ENCODE measurements around the gene STX8.

Gene STX8

DNA sequence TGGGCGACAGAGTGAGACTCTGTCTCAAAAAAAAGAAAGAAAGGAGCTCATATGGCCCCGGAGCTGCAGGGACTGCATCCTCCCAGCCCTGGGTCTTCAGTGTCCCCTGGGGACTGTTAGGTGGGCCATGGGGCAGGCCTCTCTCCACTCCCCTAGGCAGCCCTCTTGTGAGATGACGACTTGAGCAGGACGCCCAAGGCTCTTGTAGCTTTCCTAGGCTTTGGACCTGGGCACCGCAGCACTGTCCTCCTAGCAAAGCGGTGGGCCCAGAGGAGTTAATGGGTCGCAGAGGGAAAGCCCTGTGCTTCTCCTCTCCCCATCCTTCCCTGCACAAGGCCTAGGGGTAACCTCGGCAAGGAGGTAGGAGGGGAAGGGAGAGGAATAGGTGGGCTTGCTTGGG is 352.1 kb downstream of the STX8 start:
- H3K9me3 ChIP-seq: no peaks in the 10 kb centered on the region
- H3K27ac ChIP-seq: no peak overlapping the region
- no peak overlapping the region for H3K4me3 ChIP-seq
- H3K36me3 ChIP-seq: peaks cover 0 to 7% (median 5%) of the 10 kb centered on the region in 3 donors
- intact Hi-C loops (cut with DNase I; ENCODE audit: low total_unique reads): no loop called here
- no peaks in the 10 kb centered on the region for H3K27me3 ChIP-seq
- TF ChIP-seq, protein P1, sequence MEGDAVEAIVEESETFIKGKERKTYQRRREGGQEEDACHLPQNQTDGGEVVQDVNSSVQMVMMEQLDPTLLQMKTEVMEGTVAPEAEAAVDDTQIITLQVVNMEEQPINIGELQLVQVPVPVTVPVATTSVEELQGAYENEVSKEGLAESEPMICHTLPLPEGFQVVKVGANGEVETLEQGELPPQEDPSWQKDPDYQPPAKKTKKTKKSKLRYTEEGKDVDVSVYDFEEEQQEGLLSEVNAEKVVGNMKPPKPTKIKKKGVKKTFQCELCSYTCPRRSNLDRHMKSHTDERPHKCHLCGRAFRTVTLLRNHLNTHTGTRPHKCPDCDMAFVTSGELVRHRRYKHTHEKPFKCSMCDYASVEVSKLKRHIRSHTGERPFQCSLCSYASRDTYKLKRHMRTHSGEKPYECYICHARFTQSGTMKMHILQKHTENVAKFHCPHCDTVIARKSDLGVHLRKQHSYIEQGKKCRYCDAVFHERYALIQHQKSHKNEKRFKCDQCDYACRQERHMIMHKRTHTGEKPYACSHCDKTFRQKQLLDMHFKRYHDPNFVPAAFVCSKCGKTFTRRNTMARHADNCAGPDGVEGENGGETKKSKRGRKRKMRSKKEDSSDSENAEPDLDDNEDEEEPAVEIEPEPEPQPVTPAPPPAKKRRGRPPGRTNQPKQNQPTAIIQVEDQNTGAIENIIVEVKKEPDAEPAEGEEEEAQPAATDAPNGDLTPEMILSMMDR (IDR thresholded peaks at IDR 0.05): no peak
- DNase-seq: no peak
- H3K4me1 ChIP-seq: peaks cover 0 to 10% (median 7%) of the 10 kb centered on the region in 4 donors

DNA sequence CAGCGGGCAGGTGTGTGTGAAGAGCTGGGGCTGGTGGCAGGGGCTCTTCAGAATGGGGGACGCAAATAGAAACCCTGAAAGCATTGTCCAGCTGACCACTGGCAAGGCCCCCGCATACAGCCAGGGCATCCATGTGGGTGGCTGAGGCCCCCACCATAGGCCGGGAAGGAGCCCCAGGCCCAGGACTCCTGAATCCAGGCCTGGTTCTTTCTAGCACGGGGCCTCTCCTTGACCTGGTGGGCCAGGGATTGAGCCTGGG is 353.8 kb downstream of the STX8 start:
- Histone ChIP-seq H3K27ac (no peak overlapping the region), H3K4me1 (peaks cover 0 to 16% (median 7%) of the 10 kb centered on the region in 4 donors), H3K36me3 (peaks cover 0 to 7% (median 5%) of the 10 kb centered on the region in 3 donors), H3K27me3 (no peaks in the 10 kb centered on the region), H3K4me3 (no peak overlapping the region), H3K9me3 (no peaks in the 10 kb centered on the region)
- intact Hi-C loops (cut with DNase I; ENCODE audit: low total_unique reads): no loop called here
- DNase-seq: no peak
- TF ChIP-seq, protein P1 (IDR thresholded peaks at IDR 0.05): no peak

DNA sequence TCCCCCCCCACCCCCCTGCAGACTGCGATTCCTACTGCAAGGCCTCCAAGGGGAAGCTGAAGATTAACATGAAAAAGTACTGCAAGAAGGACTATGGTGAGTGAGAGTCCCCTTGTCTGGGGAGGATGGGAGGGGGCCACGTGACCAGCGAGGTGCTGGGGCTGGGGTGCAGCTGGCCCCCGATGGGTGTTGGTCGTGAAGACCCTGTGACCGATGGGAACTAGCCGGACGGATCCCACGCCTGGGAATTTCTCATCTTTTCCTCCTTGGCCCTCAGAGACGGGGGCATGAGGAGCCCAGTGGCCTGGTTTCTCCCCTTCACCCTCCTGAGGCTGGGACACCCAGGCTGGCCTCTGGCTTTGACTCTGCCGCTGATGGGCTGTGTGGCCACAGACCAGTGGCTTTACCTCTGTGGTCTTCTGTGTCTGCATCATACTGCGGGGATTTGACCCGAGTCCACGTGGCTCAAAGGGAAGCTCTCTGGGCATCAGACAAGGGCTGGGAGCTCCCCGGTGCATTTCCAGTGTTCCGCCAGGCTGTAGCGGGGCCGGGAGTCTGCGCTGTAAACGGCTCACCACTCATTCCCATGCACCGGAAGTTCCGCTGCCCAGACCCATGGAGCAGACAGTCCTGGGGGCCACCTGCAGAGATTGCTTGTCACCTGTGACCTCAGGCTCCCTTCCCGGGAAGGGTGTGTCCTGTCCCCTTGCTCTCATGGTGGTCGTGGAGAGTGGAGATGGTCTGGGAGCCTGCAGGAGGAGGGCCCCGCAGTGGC is 354.3 kb downstream of the STX8 start:
- TF ChIP-seq, protein P1 (IDR thresholded peaks at IDR 0.05): no peak
- Histone ChIP-seq H3K4me1 (peaks cover 0 to 19% (median 8%) of the 10 kb centered on the region in 4 donors), H3K9me3 (no peaks in the 10 kb centered on the region), H3K4me3 (no peak overlapping the region), H3K36me3 (peaks cover 0 to 7% (median 5%) of the 10 kb centered on the region in 3 donors), H3K27me3 (no peaks in the 10 kb centered on the region), H3K27ac (no peak overlapping the region)
- DNase-seq: no peak
- intact Hi-C loops (cut with DNase I; ENCODE audit: low total_unique reads): no loop called here

DNA sequence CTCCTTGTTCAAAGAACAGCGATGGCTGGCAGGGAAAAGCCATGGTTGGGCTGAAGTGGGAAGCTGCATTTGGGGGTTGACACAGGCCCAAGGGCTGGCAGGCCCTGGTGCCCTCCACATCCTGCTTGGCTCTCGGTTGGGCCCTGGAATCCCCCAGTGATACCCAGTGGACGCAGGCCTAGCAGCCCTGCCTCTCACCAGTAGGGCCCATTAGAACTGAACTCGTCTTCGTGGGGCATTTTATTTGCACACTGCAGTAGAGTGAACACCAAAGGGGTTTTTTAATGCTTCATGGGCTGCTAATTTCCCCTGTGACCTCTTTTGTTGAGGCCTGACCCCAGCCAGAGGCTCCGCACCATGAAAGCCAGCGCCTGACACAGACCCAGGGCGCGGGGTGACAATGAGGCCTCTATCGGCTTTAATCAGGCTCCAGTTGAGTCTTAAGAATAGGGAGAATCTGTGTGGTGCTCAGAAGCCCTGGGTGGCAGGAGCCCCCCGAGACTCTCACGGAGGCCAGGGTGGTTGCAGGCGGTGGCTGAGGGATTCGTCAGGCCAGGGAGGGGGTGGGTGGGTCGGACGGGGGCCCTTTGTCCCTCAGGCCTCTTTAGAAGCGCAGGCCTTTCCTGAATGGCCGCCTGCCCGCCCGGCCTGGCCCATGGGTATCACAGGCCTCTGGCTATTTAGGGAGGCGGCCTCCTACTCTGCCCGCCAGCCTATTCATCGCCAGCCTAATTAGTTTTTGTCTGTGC is 355.0 kb downstream of the STX8 start:
- H3K4me3 ChIP-seq: no peak overlapping the region
- TF ChIP-seq, protein P1 (IDR thresholded peaks at IDR 0.05): no peak
- DNase-seq: no peak
- peaks cover 0 to 19% (median 8%) of the 10 kb centered on the region in 4 donors for H3K4me1 ChIP-seq
- intact Hi-C loops (cut with DNase I; ENCODE audit: low total_unique reads): no loop called here
- no peaks in the 10 kb centered on the region for H3K27me3 ChIP-seq
- H3K36me3 ChIP-seq: peaks cover 5 to 8% (median 7%) of the 10 kb centered on the region in 3 donors
- H3K27ac ChIP-seq: no peak overlapping the region
- peaks cover 0 to under 1% (median 0%) of the 10 kb centered on the region in 3 donors for H3K9me3 ChIP-seq

DNA sequence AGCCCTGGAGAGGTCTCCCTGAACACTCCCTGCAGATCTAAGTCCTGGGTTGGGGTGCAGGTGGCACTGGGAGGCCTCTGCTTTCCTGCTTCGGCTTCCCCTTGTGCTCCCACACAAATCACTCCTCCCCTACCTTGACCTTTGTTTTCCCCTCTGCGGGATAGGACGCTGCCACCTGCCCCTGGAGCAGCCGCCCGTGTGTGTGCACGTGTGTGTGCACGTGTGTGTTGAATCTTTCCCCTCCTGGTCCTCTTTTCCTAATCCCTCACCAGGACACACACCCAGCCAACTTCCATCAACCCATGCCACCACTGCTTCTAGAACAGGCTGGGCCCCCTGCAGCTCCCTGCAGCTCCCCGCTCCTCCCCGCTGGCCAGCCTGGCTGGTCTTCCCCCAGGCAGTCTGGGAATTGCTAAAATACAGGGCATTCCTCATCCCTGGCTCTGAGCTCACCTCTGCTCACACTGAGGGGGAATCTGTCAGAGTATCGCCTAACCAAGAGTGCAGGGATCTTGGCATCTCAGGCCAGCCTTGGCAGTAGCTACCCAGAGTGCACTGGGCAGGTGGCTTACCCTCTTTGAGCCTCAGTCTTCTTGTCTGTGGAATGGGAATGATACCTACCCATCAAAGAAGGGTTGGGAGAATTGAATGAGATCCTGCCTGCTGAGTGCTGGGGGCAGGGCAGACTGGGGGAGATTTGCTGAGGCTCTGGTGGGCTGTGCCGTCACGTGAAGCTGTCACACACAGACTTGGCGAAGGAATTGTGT is 355.8 kb downstream of the STX8 start:
- DNase-seq: no peak
- Histone ChIP-seq H3K9me3 (peaks cover 0 to 5% (median 0%) of the 10 kb centered on the region in 3 donors), H3K36me3 (peaks cover 5 to 12% (median 7%) of the 10 kb centered on the region in 3 donors), H3K27ac (no peak overlapping the region), H3K4me1 (peaks cover 0 to 19% (median 8%) of the 10 kb centered on the region in 4 donors), H3K4me3 (no peak overlapping the region), H3K27me3 (no peaks in the 10 kb centered on the region)
- TF ChIP-seq, protein P1 (IDR thresholded peaks at IDR 0.05): no peak
- intact Hi-C loops (cut with DNase I; ENCODE audit: low total_unique reads): no loop called here
